GM10248 (cell line): Measurements from ENCODE around the gene RPAP3.

Experiments
- CTCF ChIA-PET: fragments of 300-600 bp; sonication (Branson Sonifier 250); formaldehyde crosslinking; extraction: SDS; loops from one replicate; lab custom pipeline; 2021; ENCODE audit warnings: antibody characterized with exemption; lab: Yijun Ruan, JAX
- POLR2A ChIA-PET: fragments of 350-650 bp; sonication (Branson Sonifier 250); formaldehyde crosslinking; extraction: SDS; loops from one replicate; lab custom pipeline; 2020; ENCODE audit warnings: antibody characterized with exemption; lab: Yijun Ruan, JAX
- DNase-seq: peaks from one replicate; pipeline ENCODE4 v3.0.0; 2012; ENCODE audit errors: extremely low spot score
- CTCF ChIP-seq: IDR thresholded peaks from 2 replicates; pipeline ENCODE4 v1.5.1; 2012; ENCODE audit warnings: mild to moderate bottlenecking, low read depth; ENCODE audit errors: extremely low read depth, missing control alignments, control extremely low read depth

RPAP3 gene

GRCh38 chr12:47747596-47748506, 42.0 kb upstream of the RPAP3 start:
- TF ChIP-seq CTCF = no peak
- POLR2A ChIA-PET = interaction anchor here (0.6 kb wide), 1 partner anchor 38 kb away, joined by 3 read pairs; no protein-coding TSS in a partner anchor
- no peak for DNase-seq
- CTCF ChIA-PET = interaction anchor here (1.5 to 46.2 kb wide), 6 partner anchors 9 to 216 kb away, joined by 4 to 1524 read pairs (median 6); partner anchors contain the start of genes RAPGEF3, SLC48A1 and TMEM106C

DNA sequence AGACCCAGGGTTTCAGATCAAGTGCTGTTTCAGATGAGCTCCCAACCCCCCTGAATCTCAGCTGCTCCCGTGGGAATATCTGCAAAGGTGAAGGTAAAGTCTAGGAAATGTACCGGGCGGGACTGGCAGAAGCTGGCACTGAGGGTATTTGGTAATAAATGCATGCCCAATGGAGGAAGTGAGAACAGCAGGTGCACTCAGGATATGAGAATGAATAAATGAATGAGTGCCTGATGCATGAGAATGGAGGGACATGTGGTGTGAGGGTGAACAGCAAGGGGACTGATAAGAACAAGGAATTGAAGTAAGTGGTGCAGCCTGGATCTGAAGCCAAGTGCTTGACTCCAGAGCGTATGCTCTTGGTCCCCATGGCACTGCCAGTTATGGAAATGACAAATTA, 41.3 kb upstream of the RPAP3 start:
- ChIA-PET POLR2A (interaction anchor here (0.6 kb wide), 1 partner anchor 38 kb away, joined by 3 read pairs; no protein-coding TSS in a partner anchor), CTCF (interaction anchor here (1.5 to 46.2 kb wide), 5 partner anchors 10 to 216 kb away, joined by 4 to 1524 read pairs (median 7); partner anchors contain the start of genes RAPGEF3, SLC48A1 and TMEM106C)
- peak; percentile 24 for DNase-seq
- TF ChIP-seq CTCF = no peak

DNA sequence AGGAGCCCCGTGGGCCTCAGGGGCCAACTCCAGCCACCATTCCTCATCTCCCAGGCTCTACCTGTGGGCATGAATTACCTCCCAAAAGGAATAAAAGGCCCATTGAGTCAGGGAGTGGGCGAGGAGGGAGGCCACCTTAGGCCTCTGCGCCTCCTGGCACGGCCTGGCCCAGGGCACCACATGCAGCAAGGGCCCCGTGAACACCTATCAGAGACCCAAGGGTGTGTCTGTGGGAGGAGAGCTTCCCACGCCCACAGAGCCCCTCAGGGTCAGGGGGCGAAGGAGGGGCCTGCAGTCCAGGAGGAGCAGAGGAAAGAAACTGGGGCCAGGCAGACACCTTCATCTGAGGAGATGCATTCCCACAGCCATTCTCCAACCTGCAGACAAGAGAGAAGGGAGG, 40.7 kb upstream of the RPAP3 start:
- ChIA-PET POLR2A (no interaction called here), CTCF (interaction anchor here (1.5 to 46.2 kb wide), 4 partner anchors 10 to 92 kb away, joined by 6 to 1524 read pairs (median 228); partner anchors contain the start of genes RAPGEF3 and SLC48A1)
- no peak for DNase-seq
- no peak for TF ChIP-seq CTCF

GRCh38 chr12:47746073-47746472, 40.2 kb upstream of the RPAP3 start:
- ChIA-PET CTCF (interaction anchor here (12.3 to 46.2 kb wide), 2 partner anchors 11 to 36 kb away, joined by 448 to 1524 read pairs; partner anchors contain the start of genes RAPGEF3 and SLC48A1), POLR2A (no interaction called here)
- DNase-seq = no peak
- TF ChIP-seq CTCF = no peak

GRCh38 chr12:47745485-47746041, 39.7 kb upstream of the RPAP3 start:
- DNase-seq = peak; percentile 17
- ChIA-PET CTCF (interaction anchor here (1.7 to 46.2 kb wide), 6 partner anchors 11 to 204 kb away, joined by 5 to 1524 read pairs (median 228); partner anchors contain the start of genes ENDOU, RAPGEF3 and SLC48A1), POLR2A (no interaction called here)
- no peak for TF ChIP-seq CTCF
